NCI-H146 treated with DMSO at 0.1 percent for 48 hours (cell line): ENCODE data around the gene PSMG2.

Experiments
- DNase-seq: peaks from one replicate; lab custom pipeline; 2025; ENCODE audit not compliant: unreplicated experiment; lab: John Stamatoyannopoulos, UW

Gene PSMG2

GRCh38 chr18:12702221-12703095, at the start of gene PSMG2, which contains the start of gene CEP76:
Gene PSMG2 (plus strand): TSS chr18:12703042. CDS start chr18:12703108, 66 bp downstream.
Gene CEP76 (minus strand): TSS chr18:12702723. CDS start chr18:12702548, 175 bp downstream.
- DNase-seq = peak; percentile 80

GRCh38 chr18:12654971-12655370, 47.9 kb upstream of the PSMG2 start:
- no peak for DNase-seq

GRCh38 chr18:12656605-12656937, 46.3 kb upstream of the PSMG2 start:
- DNase-seq = peak; percentile 26

- no peak for DNase-seq
Observed at GRCh38 chr18:12656938-12657683, 45.7 kb upstream of the PSMG2 start.

- DNase-seq = peak; percentile 79
Observed at GRCh38 chr18:12657684-12658425, 45.0 kb upstream of the PSMG2 start, which contains the start of gene SPIRE1. Gene SPIRE1 (minus strand): TSS chr18:12658107. CDS start chr18:12657866, 241 bp downstream.

GRCh38 chr18:12658426-12659138, 44.3 kb upstream of the PSMG2 start:
- no peak for DNase-seq

GRCh38 chr18:12659904-12660605, 42.8 kb upstream of the PSMG2 start:
- DNase-seq = peak; percentile 80

GRCh38 chr18:12668041-12668440, 34.8 kb upstream of the PSMG2 start:
- no peak for DNase-seq

- no peak for DNase-seq
Observed at GRCh38 chr18:12679183-12679786, 23.6 kb upstream of the PSMG2 start.

- no peak for DNase-seq
Observed at GRCh38 chr18:12686100-12686499, 16.7 kb upstream of the PSMG2 start.

- no peak for DNase-seq
Observed at GRCh38 chr18:12689256-12689850, 13.5 kb upstream of the PSMG2 start.

GRCh38 chr18:12692206-12692605, 10.6 kb upstream of the PSMG2 start:
- DNase-seq = no peak

GRCh38 chr18:12694032-12694431, 8.8 kb upstream of the PSMG2 start:
- DNase-seq = no peak

GRCh38 chr18:12699747-12700146, 3.1 kb upstream of the PSMG2 start:
- no peak for DNase-seq

- DNase-seq = no peak
Observed at GRCh38 chr18:12701161-12701560, 1.7 kb upstream of the PSMG2 start.

GRCh38 chr18:12703096-12703567, 290 bp downstream of the PSMG2 start:
- DNase-seq = no peak

- DNase-seq = peak; percentile 57
Observed at GRCh38 chr18:12703664-12704063, 822 bp downstream of the PSMG2 start.

- DNase-seq = no peak
Observed at GRCh38 chr18:12711446-12711845, 8.6 kb downstream of the PSMG2 start.
